GM12874 (cell line): ENCODE data around the gene RIMKLB.

Experiments used
- CTCF ChIP-seq: IDR thresholded peaks from 2 replicates; pipeline ENCODE4 v1.5.1; 2011; ENCODE audit warnings: low read depth, mild to moderate bottlenecking, control low read depth, low read length, moderate library complexity; ENCODE audit not compliant: insufficient read depth

Gene RIMKLB

GRCh38 chr12:8678661-8679111 lies 19.1 kb upstream of the RIMKLB start:
- no peak for TF ChIP-seq CTCF

DNA sequence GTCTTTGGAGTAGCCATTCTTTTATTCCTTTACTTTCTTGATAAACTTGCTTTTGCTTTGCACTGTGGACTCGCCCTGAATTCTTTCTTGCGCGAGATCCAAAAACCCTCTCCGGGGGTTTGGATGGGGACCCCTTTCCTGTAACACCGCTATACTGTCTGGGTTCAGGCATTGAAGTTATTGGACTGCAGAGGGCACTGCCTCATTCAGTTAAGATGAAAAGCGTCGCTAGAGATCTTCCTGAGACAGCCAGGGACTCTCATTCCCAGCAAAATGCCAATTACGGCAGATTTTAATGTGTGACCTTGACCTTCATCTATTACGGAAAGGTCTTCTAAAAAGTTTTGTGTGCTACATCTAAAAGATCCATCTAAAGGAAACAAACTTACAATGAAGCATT lies 17.3 kb upstream of the RIMKLB start:
- no peak for TF ChIP-seq CTCF

DNA sequence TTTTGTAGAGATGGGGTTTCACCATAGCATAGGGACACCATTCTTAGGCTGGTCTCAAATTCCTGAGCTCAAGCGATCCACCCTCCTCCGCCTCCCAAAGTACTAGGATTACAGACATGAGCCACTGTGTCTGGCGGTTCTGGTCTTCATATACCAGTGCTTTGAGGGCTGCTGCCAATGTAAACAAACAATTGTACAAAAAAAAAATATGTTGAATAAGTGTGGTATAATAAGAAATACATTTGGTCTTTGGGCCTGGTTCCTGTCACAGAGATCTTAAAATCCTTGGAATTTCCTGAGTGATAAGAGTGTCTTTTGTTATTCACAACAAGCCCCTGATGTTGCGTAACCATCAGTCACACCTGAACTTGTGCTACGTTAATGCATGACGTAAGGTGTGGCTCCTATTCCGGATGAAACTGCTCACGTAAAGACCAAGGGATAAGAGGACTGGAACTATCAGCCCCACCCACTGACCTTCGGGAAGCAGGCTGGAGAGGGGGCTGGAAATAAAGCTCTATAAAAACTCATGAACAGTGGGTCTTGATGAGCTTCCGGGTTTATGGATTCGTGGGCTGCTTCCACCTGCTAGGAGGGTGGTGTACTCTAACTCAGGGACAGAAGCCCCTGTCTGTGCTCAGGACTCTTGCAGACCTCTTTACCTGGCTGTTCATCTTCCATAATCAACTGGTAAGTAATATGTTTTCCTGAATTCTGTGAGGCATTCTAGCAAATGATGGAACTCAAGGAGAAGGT lies 16.5 kb upstream of the RIMKLB start:
- TF ChIP-seq CTCF = no peak

DNA sequence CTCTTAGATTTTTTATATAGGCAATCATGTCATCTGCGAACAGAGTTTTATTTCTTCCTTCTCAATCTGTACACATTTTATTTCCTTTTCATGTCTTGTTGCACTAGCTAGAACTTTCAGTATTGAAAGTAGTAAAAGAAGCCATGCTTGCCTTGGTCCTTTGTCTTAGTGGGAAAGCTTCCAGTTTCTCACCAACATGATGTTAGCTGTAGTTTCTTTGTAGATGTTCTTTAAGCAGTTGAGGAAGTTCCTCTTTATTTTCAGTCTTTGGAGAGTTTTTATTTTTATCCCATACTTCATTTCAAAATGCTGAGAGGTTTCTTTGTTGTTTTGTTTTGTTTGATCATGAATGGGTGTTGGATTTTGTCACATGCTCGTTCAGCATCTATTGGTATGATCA lies 12.7 kb upstream of the RIMKLB start:
- no peak for TF ChIP-seq CTCF

GRCh38 chr12:8687846-8688601 lies 9.8 kb upstream of the RIMKLB start:
- no peak for TF ChIP-seq CTCF

DNA sequence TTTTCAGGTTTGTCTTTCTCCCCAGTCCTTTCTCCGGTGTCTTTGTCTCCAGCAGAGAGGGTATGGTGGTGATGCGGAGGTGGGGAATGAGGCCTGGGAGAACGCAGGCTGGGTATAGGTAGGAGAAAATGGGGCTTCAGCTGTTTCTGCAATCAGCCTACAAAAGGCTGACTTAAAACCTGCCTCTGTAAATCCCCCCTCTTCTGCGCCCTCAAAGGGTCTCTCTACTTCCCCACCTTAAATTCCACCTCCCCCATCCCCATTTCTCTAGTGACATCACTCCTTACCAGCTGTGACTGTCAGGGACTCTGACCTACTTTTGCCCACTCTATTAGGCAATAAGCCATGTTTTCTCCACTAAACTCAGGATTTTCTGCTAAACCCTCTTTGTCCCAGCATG lies 8.1 kb upstream of the RIMKLB start:
- no peak for TF ChIP-seq CTCF

- TF ChIP-seq CTCF = no peak
Measured at GRCh38 chr12:8692573-8692972, 5.2 kb upstream of the RIMKLB start.
